Measurements from ENCODE around the gene TMEM43. TPM values are rescaled to one million over a fixed set of nuclear protein-coding genes. Genes with fewer than 3 reads are reported as not detected.

TMEM43 gene
- total RNA-seq, 1 donor from 2014 or later = 52.0 TPM

DNA sequence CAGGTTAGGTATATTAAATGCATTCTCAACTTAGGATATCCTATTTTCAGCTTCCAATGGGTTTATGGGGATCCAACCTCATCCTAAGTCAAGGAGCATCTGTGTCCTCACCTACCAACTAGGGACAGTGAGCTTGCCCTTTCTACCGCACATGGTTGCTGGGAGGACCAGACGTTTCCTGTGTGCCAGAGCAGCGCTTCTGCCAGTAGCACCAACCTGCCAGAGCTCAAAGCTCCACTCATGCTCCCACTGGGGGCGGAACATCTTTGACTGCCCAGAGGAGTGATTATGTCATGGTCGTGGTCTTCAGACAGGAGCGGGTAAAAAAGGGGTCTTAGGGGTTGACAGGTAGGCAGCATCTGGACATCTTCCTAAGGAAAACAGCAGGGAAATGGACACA lies 28.8 kb downstream of the TMEM43 start:
- TF ChIP-seq, protein P1, sequence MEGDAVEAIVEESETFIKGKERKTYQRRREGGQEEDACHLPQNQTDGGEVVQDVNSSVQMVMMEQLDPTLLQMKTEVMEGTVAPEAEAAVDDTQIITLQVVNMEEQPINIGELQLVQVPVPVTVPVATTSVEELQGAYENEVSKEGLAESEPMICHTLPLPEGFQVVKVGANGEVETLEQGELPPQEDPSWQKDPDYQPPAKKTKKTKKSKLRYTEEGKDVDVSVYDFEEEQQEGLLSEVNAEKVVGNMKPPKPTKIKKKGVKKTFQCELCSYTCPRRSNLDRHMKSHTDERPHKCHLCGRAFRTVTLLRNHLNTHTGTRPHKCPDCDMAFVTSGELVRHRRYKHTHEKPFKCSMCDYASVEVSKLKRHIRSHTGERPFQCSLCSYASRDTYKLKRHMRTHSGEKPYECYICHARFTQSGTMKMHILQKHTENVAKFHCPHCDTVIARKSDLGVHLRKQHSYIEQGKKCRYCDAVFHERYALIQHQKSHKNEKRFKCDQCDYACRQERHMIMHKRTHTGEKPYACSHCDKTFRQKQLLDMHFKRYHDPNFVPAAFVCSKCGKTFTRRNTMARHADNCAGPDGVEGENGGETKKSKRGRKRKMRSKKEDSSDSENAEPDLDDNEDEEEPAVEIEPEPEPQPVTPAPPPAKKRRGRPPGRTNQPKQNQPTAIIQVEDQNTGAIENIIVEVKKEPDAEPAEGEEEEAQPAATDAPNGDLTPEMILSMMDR (conservative IDR thresholded peaks at IDR 0.05) = no peak
- H3K9me3 Mint-ChIP-seq = no peaks in the 10 kb centered on the region
- H3K27ac Mint-ChIP-seq = no peak overlapping the region
- no peak for DNase-seq (ENCODE audit: extremely low spot score, unreplicated experiment)
- H3K4me1 Mint-ChIP-seq (ENCODE audit: unreplicated experiment) = no peaks in the 10 kb centered on the region
- no peaks in the 10 kb centered on the region for H3K27me3 Mint-ChIP-seq
- no peak overlapping the region for H3K4me3 Mint-ChIP-seq
- peaks cover 30% of the 10 kb centered on the region for H3K36me3 Mint-ChIP-seq

DNA sequence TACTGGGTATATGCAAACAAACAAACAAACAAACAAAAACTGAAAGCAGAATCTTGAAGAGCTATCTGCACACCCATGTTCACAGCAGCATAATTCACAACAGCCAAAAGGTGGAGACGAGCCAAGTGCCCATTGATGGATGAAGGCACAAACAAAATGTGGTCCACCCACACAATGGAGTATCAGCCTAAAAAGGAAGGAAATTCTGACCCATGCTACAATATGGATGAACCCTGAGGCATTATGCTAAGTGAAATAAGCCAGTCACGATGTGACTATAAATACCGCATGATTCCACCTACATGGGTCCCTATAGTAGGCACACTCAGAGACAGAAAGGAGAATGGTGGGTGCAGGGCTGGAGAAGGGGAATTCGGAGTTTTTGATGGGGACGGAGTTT lies 29.4 kb downstream of the TMEM43 start:
- H3K4me3 Mint-ChIP-seq = no peak overlapping the region
- no peaks in the 10 kb centered on the region for H3K9me3 Mint-ChIP-seq
- no peaks in the 10 kb centered on the region for H3K27me3 Mint-ChIP-seq
- no peak overlapping the region for H3K27ac Mint-ChIP-seq
- no peaks in the 10 kb centered on the region for H3K4me1 Mint-ChIP-seq (ENCODE audit: unreplicated experiment)
- H3K36me3 Mint-ChIP-seq = peaks cover 36% of the 10 kb centered on the region
- DNase-seq (ENCODE audit: extremely low spot score, unreplicated experiment) = no peak
- TF ChIP-seq, protein P1 (conservative IDR thresholded peaks at IDR 0.05) = no peak

DNA sequence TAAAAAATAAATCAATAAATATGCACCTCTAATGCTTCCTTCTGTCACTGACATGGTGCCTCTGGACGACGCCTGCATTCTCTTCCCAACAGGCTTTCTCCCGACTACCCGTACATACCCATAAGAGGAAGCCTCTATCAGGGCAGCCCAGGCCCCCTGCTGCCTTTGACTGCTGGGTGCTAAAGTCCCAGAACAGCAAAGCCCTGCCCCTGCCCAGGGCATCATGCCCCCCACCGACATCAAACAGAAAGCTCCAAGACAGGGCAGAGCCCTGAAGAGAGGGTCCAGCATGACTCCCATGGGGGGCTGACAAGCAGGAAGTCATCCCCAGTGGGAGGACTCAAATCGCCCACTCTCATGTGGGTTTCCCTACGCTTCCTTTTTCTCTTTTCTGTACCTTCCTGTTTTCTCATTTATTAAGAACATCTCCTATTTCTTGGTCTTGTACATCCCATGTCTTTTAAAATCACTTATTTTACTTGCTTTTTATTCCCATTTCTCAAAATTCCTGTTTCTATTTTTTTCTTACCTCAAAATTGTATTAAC lies 30.1 kb downstream of the TMEM43 start:
- Mint-ChIP-seq H3K27me3 (no peaks in the 10 kb centered on the region), H3K4me1 (ENCODE audit: unreplicated experiment) (no peaks in the 10 kb centered on the region), H3K27ac (no peak overlapping the region), H3K36me3 (peaks cover 37% of the 10 kb centered on the region), H3K9me3 (no peaks in the 10 kb centered on the region), H3K4me3 (no peak overlapping the region)
- TF ChIP-seq, protein P1 (conservative IDR thresholded peaks at IDR 0.05) = no peak
- no peak for DNase-seq (ENCODE audit: extremely low spot score, unreplicated experiment)

DNA sequence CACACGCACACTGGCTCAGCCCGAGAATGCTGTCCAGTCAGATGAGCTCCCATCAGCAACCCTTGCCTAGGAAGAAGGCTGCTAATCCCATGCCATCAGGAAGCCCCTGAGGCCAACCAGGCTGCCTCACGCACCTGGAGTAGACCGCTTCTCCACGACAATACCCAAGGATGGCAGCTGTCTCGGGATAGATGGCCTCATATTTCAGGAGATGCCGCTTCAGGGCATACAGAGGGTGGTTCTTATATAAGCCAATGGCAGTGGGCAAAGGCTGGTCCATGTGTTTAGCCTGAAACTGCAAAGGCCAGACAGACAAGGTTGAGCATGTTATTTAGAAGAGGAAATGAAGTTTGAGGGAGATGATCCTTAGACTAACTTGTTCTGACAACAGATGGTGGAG lies 31.3 kb downstream of the TMEM43 start:
- H3K36me3 Mint-ChIP-seq = peaks cover 46% of the 10 kb centered on the region
- no peaks in the 10 kb centered on the region for H3K27me3 Mint-ChIP-seq
- H3K9me3 Mint-ChIP-seq = peaks cover 4% of the 10 kb centered on the region
- DNase-seq (ENCODE audit: extremely low spot score, unreplicated experiment) = no peak
- TF ChIP-seq, protein P1 (conservative IDR thresholded peaks at IDR 0.05) = no peak
- H3K4me1 Mint-ChIP-seq (ENCODE audit: unreplicated experiment) = no peaks in the 10 kb centered on the region
- H3K4me3 Mint-ChIP-seq = no peak overlapping the region
- no peak overlapping the region for H3K27ac Mint-ChIP-seq

DNA sequence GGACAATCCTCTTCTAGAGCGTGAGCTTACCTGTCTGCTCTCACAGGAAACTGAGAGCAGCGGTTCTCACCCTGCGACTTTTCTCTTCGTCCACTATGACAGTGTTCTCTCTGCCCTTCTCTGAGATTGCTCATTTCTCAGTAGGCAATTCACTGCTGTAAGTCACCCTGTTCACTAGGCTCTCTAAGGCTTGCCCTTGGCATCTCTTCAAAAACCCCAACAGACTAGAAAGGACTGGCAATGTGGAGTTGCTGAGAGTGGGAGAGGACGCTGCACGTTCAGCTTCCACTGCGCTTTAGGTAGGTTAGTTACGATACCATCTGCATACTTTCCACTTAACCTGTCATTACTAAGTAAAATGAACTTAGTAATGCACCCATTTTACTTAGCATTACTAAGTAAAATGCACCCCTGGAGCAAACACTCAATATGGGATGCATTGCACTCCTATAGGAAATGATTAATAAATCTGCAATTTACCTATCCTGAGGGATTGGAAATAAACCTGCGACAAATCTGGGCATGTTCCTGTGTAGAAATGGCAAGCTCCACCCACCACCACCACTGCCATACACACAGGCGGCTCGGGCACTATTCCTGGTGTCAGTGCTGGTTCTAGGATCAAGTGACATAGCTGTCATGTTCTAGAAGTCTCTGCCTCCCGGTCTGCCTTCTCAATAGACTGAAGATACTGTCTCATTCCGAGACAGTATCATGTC lies 32.1 kb downstream of the TMEM43 start:
- H3K27me3 Mint-ChIP-seq = no peaks in the 10 kb centered on the region
- H3K36me3 Mint-ChIP-seq = peaks cover 54% of the 10 kb centered on the region
- H3K4me1 Mint-ChIP-seq (ENCODE audit: unreplicated experiment) = no peaks in the 10 kb centered on the region
- TF ChIP-seq, protein P1 (conservative IDR thresholded peaks at IDR 0.05) = no peak
- no peak overlapping the region for H3K27ac Mint-ChIP-seq
- no peak overlapping the region for H3K4me3 Mint-ChIP-seq
- no peak for DNase-seq (ENCODE audit: extremely low spot score, unreplicated experiment)
- peaks cover 10% of the 10 kb centered on the region for H3K9me3 Mint-ChIP-seq

Measured in type B pancreatic cell (in vitro differentiated cells).